SW 1271 (cell line): Measurements from ENCODE around the gene ERFE.
"Not testable (repeated sequence)": the region's sequence is repeated elsewhere in the genome, so short reads cannot be mapped to it uniquely, and the experiment has no call there.

ENCODE experiments used
- DNase-seq, 2 experiments: peaks; one replicate each; lab custom pipeline; 2025; lab: John Stamatoyannopoulos, UW

ERFE gene

DNA sequence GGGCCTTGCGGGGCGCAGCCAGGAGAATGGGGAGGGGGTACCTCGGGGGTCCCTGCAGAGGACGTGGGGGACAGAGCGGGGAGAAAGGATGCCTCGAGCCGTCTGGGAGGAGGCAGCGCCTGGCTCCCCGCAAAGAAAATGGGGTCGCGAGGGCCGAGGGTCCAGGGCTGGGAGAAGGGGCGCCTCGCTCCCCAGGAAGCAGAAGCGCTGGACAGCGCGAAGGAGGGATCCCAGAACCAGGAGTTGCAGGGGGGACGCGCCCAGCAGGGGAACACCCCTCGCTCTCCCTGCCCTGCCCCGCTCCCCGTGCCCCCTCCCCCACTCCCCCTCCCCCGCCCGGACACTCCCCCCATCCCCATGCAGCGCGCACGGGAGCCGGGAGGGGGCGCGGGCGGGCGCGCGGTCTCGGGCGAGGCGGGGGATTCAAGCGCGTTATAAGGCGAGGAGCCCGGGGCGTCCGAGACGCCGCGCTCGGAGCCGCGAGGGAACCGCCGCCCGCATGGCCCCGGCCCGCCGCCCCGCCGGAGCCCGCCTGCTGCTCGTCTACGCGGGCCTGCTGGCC lies at the start of gene ERFE:
Gene ERFE, plus strand, starts transcription at position 462 of the 562 bp plus-strand sequence. Its CDS starts 38 bp downstream, at position 500.
- DNase-seq = peak in 1 of 2 experiments; percentile 22

DNA sequence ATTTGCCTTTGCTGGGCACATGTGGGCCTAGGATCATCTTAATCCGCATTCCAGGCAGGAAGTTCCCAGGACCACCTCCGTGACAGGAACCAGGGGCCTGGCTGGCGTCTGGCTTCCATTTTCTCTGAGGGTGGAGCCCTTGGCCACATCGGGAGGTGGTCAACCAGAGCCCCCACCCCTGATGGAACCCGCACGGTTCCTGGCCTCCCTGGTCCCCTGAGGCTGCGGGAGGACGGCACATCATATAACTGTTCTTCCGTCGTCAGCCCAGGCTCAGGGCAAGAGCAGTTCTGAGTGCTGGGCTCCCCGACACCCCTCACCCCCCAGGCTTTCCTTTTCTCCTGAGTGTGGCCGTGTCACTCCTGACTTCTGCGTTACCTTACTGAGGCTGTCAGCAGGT lies 45.2 kb upstream of the ERFE start:
- no peak for DNase-seq

DNA sequence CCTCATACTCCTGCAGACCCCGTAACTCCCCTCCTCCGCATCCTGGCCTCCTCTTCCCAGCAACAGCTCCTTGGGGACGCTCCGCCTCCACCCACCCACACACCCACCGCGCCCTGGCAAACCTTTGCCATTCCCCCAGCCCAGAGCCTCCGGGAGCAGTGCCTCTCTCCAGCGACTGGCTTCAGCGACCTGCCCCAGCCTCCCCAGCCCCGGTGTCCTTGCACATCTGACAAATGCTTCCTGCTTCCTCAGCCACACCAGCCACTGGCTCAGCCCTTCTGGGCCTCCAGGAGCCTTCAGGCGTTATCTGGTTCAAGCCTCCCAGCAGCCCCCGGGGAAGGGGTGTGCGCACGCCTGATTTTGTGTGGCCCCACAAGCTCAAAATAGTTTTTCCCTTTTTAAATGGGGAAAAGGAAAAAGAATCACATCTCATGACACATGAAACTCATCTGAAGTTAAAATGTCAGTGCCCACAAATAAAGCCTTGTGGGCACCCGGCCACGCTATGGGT lies 44.4 kb upstream of the ERFE start:
- DNase-seq = no peak

GRCh38 chr2:238114851-238115660 lies 43.7 kb upstream of the ERFE start:
- DNase-seq = no peak

- not testable (repeated sequence) for DNase-seq
Observed at GRCh38 chr2:238115709-238116108, 43.1 kb upstream of the ERFE start.

GRCh38 chr2:238116298-238117198 lies 42.2 kb upstream of the ERFE start:
- DNase-seq = no peak

DNA sequence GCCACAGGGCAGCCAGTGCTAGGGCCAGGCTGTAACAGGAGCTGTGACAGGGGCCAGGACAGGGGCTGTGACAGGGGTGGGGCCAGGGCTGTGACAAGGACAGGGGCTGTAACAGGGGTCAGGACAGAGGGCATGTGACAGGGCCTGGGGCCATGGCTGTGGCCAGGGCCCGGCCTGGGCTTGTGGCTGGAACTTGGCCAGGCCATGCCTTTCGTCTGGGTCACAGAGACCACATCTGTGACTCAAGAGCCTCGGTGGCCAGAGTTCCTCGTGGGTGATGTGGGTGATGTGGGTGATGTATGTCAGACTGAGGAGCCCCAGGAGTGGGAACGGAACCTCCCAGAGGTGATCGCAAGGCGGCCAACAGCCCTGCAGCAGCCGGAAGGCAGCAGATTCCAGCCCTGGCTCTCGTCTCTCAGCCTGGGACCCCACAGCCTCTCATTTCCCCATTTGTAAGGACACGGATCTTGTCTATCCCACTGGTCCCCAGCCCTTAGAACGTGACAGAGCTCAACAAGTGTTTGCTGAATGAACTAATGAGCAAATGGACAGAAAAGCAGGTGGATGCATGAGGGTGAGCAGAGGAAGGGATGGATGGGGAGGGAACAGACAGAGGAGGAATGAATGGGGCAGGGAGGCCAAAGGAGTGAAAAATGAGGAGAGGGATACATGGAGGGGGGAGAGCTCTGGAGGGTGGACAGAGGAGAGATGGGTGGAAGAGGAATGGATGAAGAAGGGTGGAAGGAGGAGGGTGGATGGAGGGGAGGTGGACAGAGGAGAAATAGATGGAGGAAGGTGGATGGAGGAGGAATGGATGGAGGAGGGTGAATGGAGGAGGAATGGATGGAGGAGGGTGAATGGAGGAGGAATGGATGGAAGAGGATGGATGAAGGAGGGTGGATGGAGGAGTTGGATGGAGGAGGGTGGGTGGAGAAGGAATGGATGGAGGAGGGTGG lies 41.3 kb upstream of the ERFE start:
- DNase-seq = no peak

DNA sequence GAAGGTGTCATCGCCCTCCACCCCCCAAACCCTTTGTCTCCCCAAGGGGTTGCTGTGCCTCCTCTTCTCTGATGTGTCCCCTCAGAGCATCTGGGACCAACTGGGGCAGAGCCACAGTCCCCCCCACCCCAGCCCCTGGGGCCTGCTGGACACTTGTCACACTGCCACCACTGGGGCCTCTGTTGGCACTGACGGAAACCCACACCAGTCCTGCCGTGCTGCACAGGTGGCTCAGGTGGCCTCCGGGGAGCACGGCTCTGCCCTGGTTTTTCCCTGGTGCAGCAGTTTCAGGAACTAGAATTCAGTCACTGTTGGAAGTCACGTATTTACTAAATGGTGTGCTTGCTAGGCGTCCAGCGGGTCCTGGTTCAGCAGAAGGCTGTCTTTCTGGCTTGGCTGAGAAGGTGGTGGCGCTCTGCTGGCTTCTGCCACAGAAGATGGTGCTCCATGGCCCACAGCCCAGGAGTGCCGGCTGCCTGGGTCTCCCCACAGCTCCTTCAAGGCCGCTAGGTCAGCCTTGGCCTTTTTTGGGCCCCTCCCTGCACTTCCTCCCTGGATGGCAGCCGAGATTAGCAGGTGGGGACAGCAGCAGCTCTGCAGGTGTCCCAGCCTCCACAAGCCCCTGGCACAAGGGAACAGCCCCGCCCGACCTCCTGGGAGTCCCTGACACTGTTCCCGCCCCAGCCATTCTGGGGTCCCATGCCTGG lies 38.9 kb upstream of the ERFE start:
- no peak for DNase-seq

GRCh38 chr2:238120463-238121298 lies 38.1 kb upstream of the ERFE start:
- no peak for DNase-seq

- no peak for DNase-seq
Observed at GRCh38 chr2:238121511-238122286, 37.1 kb upstream of the ERFE start.

GRCh38 chr2:238122287-238123217 lies 36.2 kb upstream of the ERFE start:
- DNase-seq = no peak

GRCh38 chr2:238123218-238123971 lies 35.4 kb upstream of the ERFE start:
- no peak for DNase-seq

DNA sequence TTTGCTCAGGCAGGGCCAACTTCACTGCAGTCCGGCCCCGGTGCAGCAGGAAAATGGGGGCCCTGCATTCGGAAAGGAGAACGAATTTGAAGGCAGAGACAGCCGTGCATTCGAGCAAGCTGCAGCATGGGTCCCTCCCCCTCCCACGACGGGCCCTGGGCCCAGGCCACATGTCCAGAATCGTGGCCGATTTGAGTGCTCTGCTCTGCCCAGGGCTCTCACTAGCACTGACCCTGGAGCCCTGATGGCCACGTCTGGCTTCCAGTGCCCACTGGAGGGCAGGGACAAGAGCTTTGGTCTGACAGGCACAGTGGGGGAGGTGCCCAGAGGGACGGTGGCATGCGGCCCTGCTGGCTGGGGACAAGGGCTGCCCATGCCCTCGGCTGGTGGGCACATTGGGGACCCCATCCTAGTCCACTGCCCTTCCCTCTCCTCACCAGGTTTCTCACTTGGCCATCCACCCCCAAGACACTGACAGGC lies 34.7 kb upstream of the ERFE start:
- DNase-seq = no peak

DNA sequence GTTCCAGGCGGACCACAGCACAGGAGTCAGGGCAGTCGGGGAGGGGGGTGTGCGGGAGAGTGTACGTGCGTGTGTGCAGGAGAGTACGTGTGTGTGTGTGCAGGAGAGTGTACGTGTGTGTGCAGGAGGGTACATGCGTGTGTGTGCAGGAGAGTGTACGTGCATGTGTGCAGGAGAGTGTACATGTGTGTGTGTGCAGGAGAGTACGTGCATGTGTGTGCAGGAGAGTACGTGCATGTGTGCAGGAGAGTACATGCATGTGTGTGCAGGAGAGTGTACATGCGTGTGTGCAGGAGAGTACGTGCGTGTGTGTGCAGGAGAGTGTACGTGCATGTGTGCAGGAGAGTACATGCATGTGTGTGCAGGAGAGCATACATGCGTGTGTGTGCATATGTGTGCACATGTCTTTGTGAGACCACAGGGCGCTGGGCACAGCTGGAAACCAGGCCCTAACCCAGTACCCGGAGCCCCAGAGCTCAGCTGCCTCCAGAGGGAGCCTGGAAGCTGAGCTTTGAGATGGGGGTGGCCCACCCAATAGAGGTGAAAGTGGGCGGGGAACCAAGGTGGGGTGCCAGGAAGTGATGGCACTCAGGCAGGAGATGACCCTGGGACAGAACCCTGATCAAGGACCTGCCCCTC lies 34.2 kb upstream of the ERFE start:
- DNase-seq = no peak

DNA sequence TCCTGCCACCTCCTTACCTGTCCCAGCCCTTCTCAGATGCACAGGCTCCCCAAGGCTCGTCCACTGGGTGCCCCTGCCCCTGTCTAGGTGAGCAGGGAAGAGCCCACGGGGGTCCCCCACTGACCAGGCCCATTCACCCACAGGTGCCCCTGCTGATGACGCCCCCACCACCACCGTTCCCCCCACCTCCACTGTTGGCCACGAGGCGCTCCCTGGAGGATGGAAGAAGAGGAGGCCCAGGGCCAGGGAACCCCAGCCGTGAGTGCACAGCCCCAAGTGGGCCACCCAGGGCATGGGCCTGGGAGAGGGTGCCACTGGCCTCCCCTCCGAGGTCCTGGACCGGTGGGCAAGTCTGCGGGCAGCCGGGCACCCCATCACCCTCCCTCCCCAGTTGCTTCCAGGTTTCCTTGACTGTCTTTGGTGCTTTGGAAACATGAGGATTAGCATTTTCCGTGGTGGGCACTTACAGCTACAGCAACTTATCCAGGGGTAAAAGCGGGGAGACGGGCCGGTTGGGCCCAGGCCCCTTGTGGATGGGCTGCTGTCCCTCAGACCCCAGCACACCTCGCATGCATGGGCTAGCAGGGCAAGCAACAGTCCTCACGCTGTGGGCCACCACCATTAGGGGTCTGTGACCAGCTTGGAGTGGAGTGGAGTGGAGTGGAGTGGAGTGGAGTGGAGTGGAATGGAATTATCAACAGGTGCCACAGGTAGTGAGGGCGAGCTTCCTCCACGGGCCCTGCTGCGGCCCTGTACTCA lies 33.5 kb upstream of the ERFE start:
- DNase-seq = no peak

DNA sequence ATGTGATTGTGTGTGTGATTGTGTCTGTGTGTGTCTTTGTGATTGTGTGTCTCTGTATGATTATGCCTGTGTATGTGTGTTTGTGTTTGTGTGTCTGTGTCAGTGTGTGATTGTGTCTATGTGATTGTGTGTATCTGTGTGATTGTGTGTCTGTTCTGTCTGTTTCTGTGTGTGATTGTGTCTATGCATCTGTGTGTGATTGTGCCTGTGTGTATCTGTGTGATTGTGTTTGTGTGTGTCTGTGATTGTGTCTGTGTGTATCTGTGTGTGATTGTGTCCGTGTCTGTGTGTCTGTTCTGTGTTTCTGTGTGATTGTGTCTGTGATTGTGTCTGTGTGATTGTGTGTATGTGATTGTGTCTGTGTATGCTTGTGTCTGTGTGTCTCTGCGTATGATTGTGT lies 32.4 kb upstream of the ERFE start:
- no peak for DNase-seq
